Activated effector memory CD4-positive, alpha-beta T cell treated with Interleukin-2 at 50 U/mL for 16 hours (primary cell): Measurements from ENCODE around the gene ANAPC2.
A peak's percentile ranks its signal among the peaks of the same experiment; 100 is the strongest.

ENCODE experiments used
- DNase-seq: peaks from one replicate; pipeline ENCODE4 v3.0.0-alpha.2; 2020

The ANAPC2 gene

GRCh38 chr9:137161558-137162486 is 26.5 kb downstream of the ANAPC2 start:
- DNase-seq = no peak

- no peak for DNase-seq
Measured at GRCh38 chr9:137160716-137161557, 27.4 kb downstream of the ANAPC2 start.

- no peak for DNase-seq
Measured at GRCh38 chr9:137160054-137160425, 28.3 kb downstream of the ANAPC2 start.

- no peak for DNase-seq
Measured at GRCh38 chr9:137159105-137160053, 29.0 kb downstream of the ANAPC2 start.

- no peak for DNase-seq
Measured at GRCh38 chr9:137158625-137159024, 29.7 kb downstream of the ANAPC2 start.

- no peak for DNase-seq
Measured at GRCh38 chr9:137157618-137158415, 30.5 kb downstream of the ANAPC2 start.

- DNase-seq = peak; percentile 31
Measured at GRCh38 chr9:137156567-137157375, 31.6 kb downstream of the ANAPC2 start.

DNA sequence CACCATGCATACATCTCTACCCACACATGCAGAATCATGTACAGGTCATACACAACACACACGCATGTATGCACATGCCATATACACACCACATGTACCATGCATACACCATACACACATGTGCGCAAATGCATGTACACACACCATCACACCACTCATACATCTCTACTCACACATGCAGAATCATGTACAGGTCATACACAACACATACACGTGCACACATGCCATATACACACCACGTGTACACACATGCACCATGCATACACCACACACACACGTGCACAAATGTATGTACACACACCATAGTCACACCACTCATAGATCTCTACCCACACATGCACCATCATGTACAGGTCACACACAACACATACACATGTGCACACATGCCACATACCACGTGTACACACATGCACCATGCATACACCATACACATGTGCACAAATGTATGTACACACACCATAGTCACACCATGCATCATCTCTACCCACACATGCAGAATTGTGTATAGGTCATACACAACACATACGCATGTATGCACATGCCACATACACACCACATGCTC is 35.4 kb downstream of the ANAPC2 start:
- DNase-seq = no peak

DNA sequence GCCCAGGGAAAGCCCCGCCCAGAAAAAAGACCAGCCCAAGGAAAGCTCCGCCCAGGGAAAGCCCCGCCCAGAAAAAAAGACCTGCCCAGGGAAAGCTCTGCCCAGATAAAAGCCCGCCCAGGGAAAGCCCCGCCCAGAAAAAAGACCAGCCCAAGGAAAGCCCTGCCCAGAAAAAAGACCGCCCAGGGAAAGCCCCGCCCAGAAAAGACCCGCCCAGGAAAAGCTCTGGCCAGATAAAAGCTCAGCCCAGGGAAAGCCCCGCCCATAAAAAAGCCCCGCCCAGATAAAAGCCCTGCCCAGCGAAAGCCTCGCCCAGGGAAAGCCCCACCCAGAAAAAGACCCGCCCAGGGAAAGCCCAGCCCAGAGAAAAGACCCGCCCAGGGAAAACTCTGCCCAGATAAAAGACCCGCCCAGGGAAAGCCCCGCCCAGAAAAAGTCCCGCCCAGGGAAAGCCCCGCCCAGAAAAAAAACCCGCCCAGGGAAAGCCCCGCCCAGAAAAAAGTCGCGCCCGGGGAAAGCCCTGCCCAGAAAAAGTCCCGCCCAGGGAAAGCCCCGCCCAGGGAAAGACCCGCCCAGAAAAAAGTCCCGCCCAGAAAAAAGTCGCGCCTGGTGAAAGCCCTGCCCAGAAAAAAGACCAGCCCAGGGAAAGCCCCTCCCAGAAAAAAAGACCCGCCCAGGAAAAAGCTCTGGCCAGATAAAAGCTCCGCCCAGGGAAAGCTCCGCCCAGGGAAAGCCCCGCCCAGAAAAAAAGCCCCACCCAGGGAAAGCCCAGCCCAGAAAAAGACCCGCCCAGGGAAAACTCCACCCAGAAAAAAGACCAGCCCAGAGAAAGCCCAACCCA is 37.5 kb downstream of the ANAPC2 start:
- DNase-seq = no peak

DNA sequence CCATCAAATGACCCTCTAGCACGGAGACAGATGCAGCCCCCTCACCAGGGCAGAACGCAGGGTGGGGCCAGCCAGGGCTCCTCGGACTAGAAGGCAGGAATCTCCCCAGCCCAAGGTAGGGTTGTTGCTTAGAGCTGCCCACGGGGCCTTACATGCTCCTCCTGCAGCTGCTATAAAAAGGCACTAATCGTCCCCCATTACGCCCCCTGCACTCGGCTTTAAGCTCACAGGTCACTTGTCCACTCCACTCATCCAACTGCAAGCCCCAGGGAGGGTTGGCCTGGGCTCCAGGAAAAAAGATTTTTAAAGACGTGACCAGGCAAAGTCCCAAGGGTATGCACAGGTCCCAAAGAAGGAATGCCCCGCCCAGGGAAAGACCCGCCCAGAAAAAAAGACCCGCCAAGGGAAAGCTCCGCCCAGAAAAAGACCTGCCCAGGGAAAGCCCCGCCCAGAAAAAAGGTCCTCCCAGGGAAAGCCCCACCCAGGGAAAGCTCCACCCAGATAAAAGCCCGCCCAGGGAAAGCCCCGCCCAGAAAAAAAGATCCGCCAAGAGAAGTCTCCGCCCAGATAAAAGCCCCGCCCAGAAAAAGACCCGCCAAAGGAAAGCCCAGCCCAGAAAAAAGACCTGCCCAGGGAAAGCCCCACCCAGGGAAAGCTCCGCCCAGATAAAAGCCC is 38.3 kb downstream of the ANAPC2 start:
- DNase-seq = no peak

DNA sequence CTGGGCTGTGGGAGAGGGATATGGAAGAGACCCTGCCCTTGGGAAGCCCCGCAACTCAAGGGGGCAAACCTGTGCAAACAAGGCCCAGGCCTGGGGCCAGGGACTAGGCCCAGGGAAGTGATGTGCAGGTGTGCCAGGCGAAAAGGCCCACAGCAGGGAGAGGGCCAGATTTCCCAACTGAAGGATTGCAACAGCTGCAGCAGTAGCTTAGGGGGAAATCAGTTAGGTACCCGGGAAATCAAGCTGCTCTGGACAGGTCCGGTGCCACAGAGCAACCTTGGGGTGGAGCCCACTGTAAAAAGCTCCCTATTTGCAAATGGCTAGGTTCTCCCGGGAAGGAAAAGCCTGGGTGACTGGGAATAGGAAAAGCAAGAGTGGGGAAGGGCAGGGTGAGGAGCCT is 39.0 kb downstream of the ANAPC2 start:
- DNase-seq = no peak

- DNase-seq = no peak
Measured at GRCh38 chr9:137148661-137149060, 39.7 kb downstream of the ANAPC2 start.

DNA sequence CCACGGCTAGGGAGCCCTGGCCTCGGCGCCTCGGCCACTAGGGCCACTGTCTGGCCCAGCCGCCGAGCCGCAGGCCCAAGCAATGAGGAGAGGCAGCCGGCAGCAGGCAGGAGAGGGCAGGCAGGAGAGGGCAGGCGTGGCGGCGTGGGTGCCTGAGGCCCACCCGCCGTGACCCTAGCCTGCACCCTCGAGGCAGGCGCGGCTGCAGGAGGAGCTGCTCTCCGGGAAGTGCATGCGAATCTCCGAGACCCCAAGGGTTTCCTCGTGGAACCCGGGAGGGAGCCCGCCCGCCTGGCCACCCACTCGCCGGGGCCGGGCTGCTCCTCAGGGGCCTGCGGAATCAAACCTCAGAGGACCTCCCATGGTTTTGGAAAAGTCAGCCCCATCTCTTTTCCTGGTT is 40.1 kb downstream of the ANAPC2 start:
- no peak for DNase-seq

DNA sequence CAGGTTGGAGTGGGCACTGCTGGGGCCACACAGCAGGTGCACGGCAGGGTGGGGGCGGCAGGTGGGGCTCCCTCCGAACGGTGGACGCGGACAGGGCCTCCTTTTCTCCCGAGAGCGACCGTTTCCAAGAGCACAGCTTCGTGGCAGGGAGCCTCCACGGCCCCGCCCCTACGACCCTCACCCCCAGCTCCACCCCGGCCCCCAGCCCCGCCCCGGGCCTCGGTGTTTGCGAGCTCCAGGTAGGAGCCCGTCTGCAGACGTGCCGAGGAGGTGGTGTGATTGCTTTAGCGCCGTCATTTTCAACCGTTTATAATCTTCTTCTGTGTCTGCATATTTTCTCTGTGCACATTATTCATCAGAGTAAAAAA is 40.6 kb downstream of the ANAPC2 start:
- no peak for DNase-seq

- no peak for DNase-seq
Measured at GRCh38 chr9:137147091-137147792, 41.1 kb downstream of the ANAPC2 start.

DNA sequence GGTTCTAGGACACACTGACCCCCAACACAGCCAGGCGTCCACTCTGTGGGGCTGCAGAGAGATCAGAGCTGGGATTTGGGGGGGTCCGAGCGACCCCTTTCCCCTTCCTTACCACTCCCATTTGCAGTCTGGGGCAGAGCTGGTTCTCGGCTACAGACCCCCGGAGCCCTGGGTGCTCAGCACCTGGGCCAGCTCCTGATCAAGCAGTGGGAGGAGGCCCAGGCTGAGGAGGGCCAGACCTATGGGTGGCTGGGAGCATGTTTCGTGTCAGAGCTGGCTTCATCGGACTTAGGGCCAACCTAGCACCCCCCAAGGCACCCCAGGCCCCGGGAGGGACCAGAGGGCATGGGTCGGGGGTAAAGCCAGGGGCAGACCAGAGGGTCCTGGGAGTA is 41.8 kb downstream of the ANAPC2 start:
- no peak for DNase-seq

DNA sequence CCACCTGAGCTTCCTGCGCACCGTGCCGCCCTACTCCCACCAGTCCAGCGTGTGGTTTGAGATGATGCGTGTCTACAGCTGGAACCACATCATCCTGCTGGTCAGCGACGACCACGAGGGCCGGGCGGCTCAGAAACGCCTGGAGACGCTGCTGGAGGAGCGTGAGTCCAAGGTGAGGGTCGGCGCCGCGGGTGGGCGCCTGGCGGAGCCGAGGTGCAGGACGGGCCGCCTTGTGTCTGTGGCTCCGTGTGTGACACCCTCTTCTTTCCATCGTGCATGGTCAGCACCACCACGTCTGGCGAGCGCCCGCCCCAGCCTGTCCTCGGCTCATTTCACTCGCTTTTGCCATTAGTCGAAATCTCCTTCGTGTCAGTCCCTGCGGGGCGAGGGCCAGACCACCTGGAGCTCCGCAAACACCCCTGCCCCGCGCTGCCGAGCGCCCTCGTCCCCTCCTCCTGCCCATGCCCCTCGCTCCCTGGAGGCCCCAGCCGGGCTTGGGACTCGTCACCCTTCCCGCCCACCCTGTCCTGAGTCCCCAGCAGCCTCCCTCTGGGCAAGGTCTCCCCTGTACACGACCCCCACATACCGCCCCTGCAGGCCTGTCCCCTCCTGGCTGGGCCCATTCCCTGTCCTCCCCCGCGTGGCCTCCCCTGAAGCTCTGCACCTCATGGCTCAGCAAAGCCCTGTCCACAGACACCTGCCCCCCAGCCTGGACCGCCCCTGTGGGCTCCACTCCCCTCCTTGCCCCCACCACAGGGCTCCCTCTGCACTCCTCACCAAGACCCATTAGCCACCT is 42.4 kb downstream of the ANAPC2 start:
- no peak for DNase-seq

DNA sequence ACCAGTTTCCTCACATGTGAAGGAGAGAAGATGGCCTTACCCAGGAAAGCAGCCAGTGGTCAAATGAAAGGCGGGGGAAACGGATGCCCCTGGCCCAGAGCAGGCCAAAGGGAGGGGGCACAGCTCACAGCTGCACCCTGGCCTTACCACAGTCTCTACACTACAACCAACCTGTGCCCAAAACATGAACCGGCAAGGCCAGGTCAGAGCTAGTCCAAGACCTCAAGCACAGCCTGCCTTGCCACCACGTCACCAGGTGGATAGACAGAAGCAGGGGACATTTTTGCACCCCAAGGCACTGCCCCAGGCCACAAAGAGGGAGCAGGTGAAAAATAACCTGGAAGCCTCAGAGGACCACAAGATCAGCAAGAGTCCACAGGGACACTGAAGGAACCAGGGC is 44.9 kb downstream of the ANAPC2 start:
- DNase-seq = no peak
